Karpas-422 (cell line): ENCODE data around the gene ONECUT2. TPM values are rescaled to one million over a fixed set of nuclear protein-coding genes. Genes with fewer than 3 reads are reported as not detected.

Source experiments
- DNase-seq: peaks from one replicate; pipeline ENCODE4 v3.0.0-alpha.2; 2015
- H2AFZ ChIP-seq: fragments of 200-600 bp; sonication (generic); 2 replicates; pipeline ENCODE4 v1.6.1; 2014; ENCODE audit warnings: antibody characterized with exemption, low read length, mixed read lengths
- H3K27ac ChIP-seq: fragments of 200-600 bp; sonication (generic); 2 replicates; pipeline ENCODE4 v1.5.1; 2014; ENCODE audit warnings: mild to moderate bottlenecking, low read length, moderate library complexity
- H3K27me3 ChIP-seq: fragments of 200-600 bp; sonication (generic); 2 replicates; pipeline ENCODE4 v1.6.1; 2014; ENCODE audit warnings: low read length, mixed read lengths
- H3K36me3 ChIP-seq: fragments of 200-600 bp; sonication (generic); 2 replicates; pipeline ENCODE4 v1.6.1; 2014; ENCODE audit warnings: low read length, mixed read lengths; ENCODE audit not compliant: insufficient read depth
- H3K4me1 ChIP-seq: fragments of 200-600 bp; sonication (generic); 2 replicates; pipeline ENCODE4 v1.6.1; 2014; ENCODE audit warnings: mild to moderate bottlenecking, low read length, mixed read lengths
- H3K4me2 ChIP-seq: fragments of 200-600 bp; sonication (generic); 2 replicates; pipeline ENCODE4 v1.6.1; 2014; ENCODE audit warnings: low read length, low read depth, mild to moderate bottlenecking; ENCODE audit not compliant: poor library complexity, severe bottlenecking
- H3K4me3 ChIP-seq: fragments of 200-600 bp; sonication (generic); 2 replicates; pipeline ENCODE4 v1.5.1; 2014; ENCODE audit warnings: mild to moderate bottlenecking, antibody characterized with exemption, low read length, mixed read lengths
- H3K79me2 ChIP-seq: fragments of 200-600 bp; sonication (generic); 2 replicates; pipeline ENCODE4 v1.6.1; 2014; ENCODE audit warnings: mild to moderate bottlenecking, low read length, mixed read lengths
- H3K9ac ChIP-seq: fragments of 200-600 bp; sonication (generic); 2 replicates; pipeline ENCODE4 v1.6.0; 2014; ENCODE audit warnings: low read length
- H3K9me2 ChIP-seq: fragments of 200-600 bp; sonication (generic), shearing (Covaris generic); replicated peaks from 2 replicates; pipeline ENCODE4 v1.6.0; 2014; ENCODE audit warnings: mild to moderate bottlenecking, low read length, moderate library complexity; ENCODE audit not compliant: insufficient read depth
- H3K9me3 ChIP-seq: fragments of 300-700, 200-600 bp; sonication (generic); 2 replicates; pipeline ENCODE4 v1.6.1; 2014; ENCODE audit warnings: low read length, mixed read lengths
- H4K20me1 ChIP-seq: fragments of 200-600 bp; sonication (generic); 2 replicates; pipeline ENCODE4 v1.6.1; 2014; ENCODE audit warnings: mild to moderate bottlenecking, antibody characterized with exemption, low read length, low read depth; ENCODE audit not compliant: insufficient read depth
- total RNA-seq: library from RNA; depleted of rRNA; stranded (reverse); fragments of >200 nt; shearing (Covaris generic); gene quantifications from 2 replicates; pipeline ENCODE4 v1.2.3, GENCODE V29; 2014; ENCODE audit warnings: low replicate concordance

The ONECUT2 gene
- total RNA-seq, 1 experiment from 2014 or later = not detected

GRCh38 chr18:57410749-57411148, 24.4 kb upstream of the ONECUT2 start:
- Histone ChIP-seq H3K4me2 (no peak overlapping the region), H3K27me3 (no peaks in the 10 kb centered on the region), H3K9ac (no peak overlapping the region), H3K9me2 (no peaks in the 10 kb centered on the region), H4K20me1 (no peaks in the 10 kb centered on the region), H2AFZ (no peak overlapping the region), H3K79me2 (no peaks in the 10 kb centered on the region), H3K9me3 (no peaks in the 10 kb centered on the region), H3K4me3 (no peak overlapping the region), H3K36me3 (no peaks in the 10 kb centered on the region), H3K4me1 (no peaks in the 10 kb centered on the region), H3K27ac (no peak overlapping the region)
- DNase-seq = peak; percentile 32

GRCh38 chr18:57416542-57416941, 18.6 kb upstream of the ONECUT2 start:
- no peak overlapping the region for H2AFZ ChIP-seq
- no peak overlapping the region for H3K9ac ChIP-seq
- H3K4me2 ChIP-seq = no peak overlapping the region
- no peak for DNase-seq
- H3K4me3 ChIP-seq = no peak overlapping the region
- H3K27me3 ChIP-seq = no peaks in the 10 kb centered on the region
- H3K4me1 ChIP-seq = no peaks in the 10 kb centered on the region
- H3K9me2 ChIP-seq = no peaks in the 10 kb centered on the region
- H3K9me3 ChIP-seq = no peaks in the 10 kb centered on the region
- H4K20me1 ChIP-seq = no peaks in the 10 kb centered on the region
- no peaks in the 10 kb centered on the region for H3K36me3 ChIP-seq
- no peaks in the 10 kb centered on the region for H3K79me2 ChIP-seq
- H3K27ac ChIP-seq = no peak overlapping the region

DNA sequence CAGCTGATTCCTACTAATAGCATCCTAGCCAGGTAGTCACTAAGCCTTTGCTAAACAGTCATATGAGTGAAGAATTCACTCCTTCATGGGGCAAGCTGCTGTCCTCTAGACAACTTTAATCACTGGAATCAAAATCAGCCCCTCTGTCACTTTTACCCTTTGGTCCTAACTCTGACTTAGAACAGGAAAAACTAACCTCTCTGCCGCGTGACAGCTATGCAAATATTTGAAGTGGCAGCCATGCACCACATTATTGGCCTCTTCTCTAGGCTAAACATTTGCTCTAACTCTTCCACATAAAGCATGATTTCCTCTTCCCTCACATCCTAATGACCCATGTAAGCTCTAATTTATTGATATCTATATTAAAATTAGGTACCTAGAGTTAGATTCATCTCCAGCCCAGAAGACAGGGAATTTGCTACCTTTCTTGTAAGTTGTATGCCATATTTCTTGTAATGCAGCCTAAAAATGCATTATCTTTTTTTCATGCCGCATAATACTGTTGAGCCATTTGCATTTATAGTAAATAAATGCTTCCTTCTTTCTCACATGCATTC, 12.8 kb upstream of the ONECUT2 start:
- H3K9me2 ChIP-seq = no peaks in the 10 kb centered on the region

DNA sequence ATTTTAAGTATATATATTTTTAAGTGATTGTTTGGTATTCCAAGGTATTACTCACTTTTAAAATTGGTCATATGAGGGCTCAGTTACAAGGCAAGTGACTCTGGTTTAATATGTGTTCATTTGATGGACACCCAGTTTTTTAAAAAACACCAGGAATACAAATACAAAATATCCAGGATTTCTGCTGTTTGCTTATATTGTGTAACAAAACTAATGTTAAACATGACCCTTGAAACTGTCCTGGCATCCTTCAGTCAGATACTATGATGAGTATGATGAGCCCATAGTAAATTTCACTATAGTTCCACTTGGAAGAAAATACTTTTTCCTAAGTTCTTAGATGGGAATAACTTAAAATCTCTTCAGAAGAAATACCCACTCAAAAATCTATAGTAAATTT, 11.4 kb upstream of the ONECUT2 start:
- no peaks in the 10 kb centered on the region for H3K9me3 ChIP-seq
- no peaks in the 10 kb centered on the region for H3K79me2 ChIP-seq
- no peak overlapping the region for H3K4me3 ChIP-seq
- H3K9ac ChIP-seq = no peak overlapping the region
- H4K20me1 ChIP-seq = no peaks in the 10 kb centered on the region
- H3K27ac ChIP-seq = no peak overlapping the region
- no peak for DNase-seq
- no peaks in the 10 kb centered on the region for H3K36me3 ChIP-seq
- no peaks in the 10 kb centered on the region for H3K27me3 ChIP-seq
- H2AFZ ChIP-seq = no peak overlapping the region
- H3K4me2 ChIP-seq = no peak overlapping the region
- H3K9me2 ChIP-seq = no peaks in the 10 kb centered on the region
- peaks cover 25% of the 10 kb centered on the region for H3K4me1 ChIP-seq

More for the DNA sequence above, 12.8 kb upstream of the ONECUT2 start:
- Histone ChIP-seq H4K20me1 (no peaks in the 10 kb centered on the region), H3K27ac (no peak overlapping the region), H3K9me3 (no peaks in the 10 kb centered on the region), H3K4me1 (peaks cover 25% of the 10 kb centered on the region), H3K27me3 (no peaks in the 10 kb centered on the region), H3K36me3 (no peaks in the 10 kb centered on the region), H3K79me2 (no peaks in the 10 kb centered on the region), H3K4me2 (no peak overlapping the region), H3K9ac (no peak overlapping the region), H3K4me3 (no peak overlapping the region), H2AFZ (no peak overlapping the region)
- DNase-seq = peak; percentile 38

DNA sequence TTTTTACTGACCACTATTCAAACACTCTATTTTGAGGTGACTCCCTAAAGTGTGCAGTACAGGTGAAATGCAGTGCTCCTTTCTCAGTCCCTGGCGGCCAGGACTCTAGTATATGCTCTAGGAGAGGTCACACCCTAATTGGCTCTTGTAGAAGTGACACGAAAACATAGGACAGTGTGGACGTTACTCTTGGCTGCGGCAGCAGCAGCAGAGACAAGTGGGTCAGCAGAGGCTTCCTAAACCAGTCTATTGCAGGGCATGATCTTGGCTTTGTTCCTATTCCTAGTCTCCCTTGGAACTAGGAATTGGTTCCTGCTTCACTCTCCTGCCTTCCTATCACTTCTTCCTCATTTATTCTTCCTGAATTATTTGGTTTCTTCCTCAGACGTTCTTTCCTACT, 10.1 kb upstream of the ONECUT2 start:
- Histone ChIP-seq H3K9me3 (no peaks in the 10 kb centered on the region), H3K36me3 (no peaks in the 10 kb centered on the region), H3K27ac (no peak overlapping the region), H2AFZ (no peak overlapping the region), H3K9ac (no peak overlapping the region), H3K9me2 (no peaks in the 10 kb centered on the region), H3K4me3 (no peak overlapping the region), H3K4me2 (no peak overlapping the region), H3K79me2 (no peaks in the 10 kb centered on the region), H4K20me1 (no peaks in the 10 kb centered on the region), H3K4me1 (peaks cover 25% of the 10 kb centered on the region), H3K27me3 (no peaks in the 10 kb centered on the region)
- peak; percentile 10 for DNase-seq

DNA sequence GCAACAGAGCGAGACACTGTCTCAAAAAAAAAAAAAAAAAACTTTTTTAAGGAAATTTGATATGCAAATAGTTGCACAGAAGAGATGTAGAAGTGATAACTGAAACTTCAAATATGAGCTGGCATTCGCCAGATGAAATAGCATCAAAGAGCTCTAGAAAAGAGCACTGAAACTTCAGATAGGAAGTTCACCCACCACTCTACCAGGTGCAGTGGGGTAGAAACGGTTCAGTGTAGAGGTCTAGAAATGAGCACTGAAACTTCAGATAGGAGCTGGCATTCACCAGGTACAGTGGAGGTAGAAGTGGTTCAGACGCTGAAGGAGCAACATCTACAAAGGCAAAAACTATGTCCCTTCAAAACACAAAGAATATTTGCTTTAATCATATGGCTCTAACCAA, 9.0 kb upstream of the ONECUT2 start:
- H4K20me1 ChIP-seq = no peaks in the 10 kb centered on the region
- no peak overlapping the region for H2AFZ ChIP-seq
- no peak overlapping the region for H3K9ac ChIP-seq
- peak overlapping the region; percentile 39 for H3K4me2 ChIP-seq
- no peaks in the 10 kb centered on the region for H3K9me2 ChIP-seq
- DNase-seq = peak; percentile 80
- H3K36me3 ChIP-seq = no peaks in the 10 kb centered on the region
- no peaks in the 10 kb centered on the region for H3K9me3 ChIP-seq
- peaks cover 25% of the 10 kb centered on the region for H3K4me1 ChIP-seq
- no peaks in the 10 kb centered on the region for H3K79me2 ChIP-seq
- no peak overlapping the region for H3K27ac ChIP-seq
- H3K27me3 ChIP-seq = no peaks in the 10 kb centered on the region
- H3K4me3 ChIP-seq = no peak overlapping the region

DNA sequence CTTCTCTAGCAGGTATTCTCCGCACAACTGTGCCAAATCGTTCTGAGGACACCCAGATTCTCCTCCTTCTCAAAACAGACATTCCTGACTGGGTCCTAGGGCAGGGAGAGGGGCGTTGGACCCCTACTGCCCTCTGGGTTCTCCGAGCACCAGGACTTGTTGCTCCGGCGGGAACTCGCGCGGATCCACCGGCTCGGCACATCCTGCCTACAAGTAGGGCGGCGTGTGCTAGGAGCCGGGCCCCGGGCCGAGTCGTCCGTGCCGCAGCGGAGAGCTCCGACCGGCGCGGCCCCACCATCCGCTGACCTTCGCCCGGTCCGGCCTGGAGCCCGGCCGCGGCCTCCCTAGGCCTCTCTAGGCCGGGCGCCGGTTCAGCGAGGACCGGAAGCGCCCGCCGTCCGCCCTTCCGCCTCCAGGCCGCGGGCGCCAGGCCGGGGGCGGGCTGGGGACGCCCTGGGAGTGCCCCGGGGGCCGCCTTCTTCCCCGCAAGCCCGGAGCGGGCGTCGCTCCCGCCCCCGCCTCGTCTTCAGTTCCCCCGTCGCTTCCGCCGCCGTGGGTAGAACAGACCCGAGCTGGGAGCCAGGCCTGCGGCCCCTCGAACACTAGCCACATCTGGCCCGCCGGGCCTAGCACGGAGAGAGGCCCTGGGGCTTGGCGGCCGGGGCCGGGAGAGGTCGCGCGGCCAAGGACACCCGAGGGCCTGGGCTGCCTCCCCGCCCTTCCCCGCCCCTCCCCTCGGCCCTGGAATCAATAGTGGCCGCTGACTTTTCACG, 7.6 kb upstream of the ONECUT2 start:
- peak; percentile 4 for DNase-seq
- Histone ChIP-seq H3K9me3 (no peaks in the 10 kb centered on the region), H3K9ac (no peak overlapping the region), H3K4me2 (no peak overlapping the region), H3K36me3 (no peaks in the 10 kb centered on the region), H3K4me1 (peaks cover 16% of the 10 kb centered on the region), H3K79me2 (no peaks in the 10 kb centered on the region), H4K20me1 (no peaks in the 10 kb centered on the region), H3K4me3 (no peak overlapping the region), H3K9me2 (no peaks in the 10 kb centered on the region), H3K27ac (no peak overlapping the region), H3K27me3 (no peaks in the 10 kb centered on the region), H2AFZ (no peak overlapping the region)

- no peaks in the 10 kb centered on the region for H4K20me1 ChIP-seq
- H3K4me1 ChIP-seq = peaks cover 15% of the 10 kb centered on the region
- no peak overlapping the region for H3K4me3 ChIP-seq
- no peak overlapping the region for H3K4me2 ChIP-seq
- H3K9me2 ChIP-seq = no peaks in the 10 kb centered on the region
- no peaks in the 10 kb centered on the region for H3K9me3 ChIP-seq
- no peak overlapping the region for H2AFZ ChIP-seq
- no peaks in the 10 kb centered on the region for H3K79me2 ChIP-seq
- no peaks in the 10 kb centered on the region for H3K27me3 ChIP-seq
- no peak overlapping the region for H3K27ac ChIP-seq
- H3K9ac ChIP-seq = no peak overlapping the region
- H3K36me3 ChIP-seq = no peaks in the 10 kb centered on the region
- peak; percentile 19 for DNase-seq
Observed at GRCh38 chr18:57428221-57429150, 6.7 kb upstream of the ONECUT2 start.
